SKM-1 (cell line): Measurements from ENCODE around the gene STK32C.

Source experiments
- DNase-seq: peaks from one replicate; lab custom pipeline; 2025; ENCODE audit not compliant: unreplicated experiment; lab: John Stamatoyannopoulos, UW

STK32C gene

GRCh38 chr10:132202070-132202970, 105.4 kb downstream of the STK32C start:
- DNase-seq: no peak

GRCh38 chr10:132201111-132201969, 106.4 kb downstream of the STK32C start:
- no peak for DNase-seq

- no peak for DNase-seq
Observed at GRCh38 chr10:132200344-132201110, 107.2 kb downstream of the STK32C start.

- no peak for DNase-seq
Observed at GRCh38 chr10:132199854-132200311, 107.9 kb downstream of the STK32C start.

DNA sequence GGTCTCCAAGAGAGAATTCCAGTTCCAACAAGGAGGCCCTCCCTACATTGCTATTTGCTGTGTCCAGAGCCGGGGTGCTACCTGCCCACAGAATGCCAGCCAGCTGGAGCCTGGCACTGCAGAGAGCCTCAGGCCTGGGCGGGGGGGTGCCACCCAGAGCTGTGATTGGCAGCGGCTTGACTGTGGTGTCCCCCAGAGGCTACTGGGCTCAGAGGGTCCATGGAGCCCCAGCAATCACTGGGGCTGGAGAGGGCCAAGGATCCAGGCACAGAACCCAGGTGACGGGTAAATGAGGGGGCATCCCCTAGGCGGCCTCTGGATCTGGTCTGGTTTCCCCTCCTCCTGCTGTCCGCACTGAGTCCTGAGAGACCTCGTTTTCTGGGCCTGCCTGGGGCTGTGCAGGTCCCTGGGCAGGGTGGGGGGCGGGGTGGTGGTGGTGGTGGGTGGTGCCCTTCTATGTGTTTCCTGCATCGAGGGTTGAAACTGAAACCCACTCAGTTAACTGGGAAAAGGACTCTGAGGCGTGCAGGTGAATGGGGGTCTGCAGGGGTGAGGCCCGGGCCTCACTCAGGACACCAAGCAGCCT, 108.4 kb downstream of the STK32C start:
- DNase-seq: no peak

DNA sequence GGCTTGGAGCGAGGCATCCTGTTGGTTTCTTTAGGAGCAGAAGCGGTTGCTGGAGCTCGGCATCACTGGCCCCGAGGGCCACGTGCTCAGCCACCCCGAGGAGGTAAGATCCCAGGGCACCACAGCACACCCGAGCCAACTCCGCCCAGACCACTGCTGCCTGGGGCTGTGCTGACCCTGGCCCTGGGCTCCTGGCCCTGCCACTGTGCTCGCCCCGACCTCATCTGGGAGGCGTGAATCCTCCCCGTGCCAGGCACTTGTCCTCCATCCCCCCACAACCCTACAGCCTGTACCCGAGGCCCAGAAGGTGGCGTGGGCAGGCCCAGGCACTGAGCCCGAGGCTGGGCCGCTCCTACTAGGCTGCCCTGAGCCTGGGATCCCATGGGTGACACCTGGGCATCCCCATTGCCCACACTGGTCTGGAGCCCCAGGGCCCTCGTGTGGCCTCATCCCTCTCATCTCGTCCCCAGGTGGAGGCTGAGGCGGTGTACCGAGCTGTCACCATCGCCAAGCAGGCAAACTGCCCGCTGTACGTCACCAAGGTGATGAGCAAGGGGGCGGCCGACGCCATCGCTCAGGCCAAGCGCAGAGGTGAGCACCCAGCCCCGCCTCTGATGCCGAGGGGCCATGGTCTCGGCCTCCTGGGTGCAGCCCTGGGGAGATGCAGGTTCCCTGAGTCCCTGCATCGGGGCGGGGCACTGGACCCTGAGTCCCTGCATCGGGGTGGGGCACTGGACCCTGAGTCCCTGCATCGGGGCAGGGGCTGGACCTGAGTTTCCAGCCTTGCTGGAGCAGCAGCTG, 109.2 kb downstream of the STK32C start:
- no peak for DNase-seq

DNA sequence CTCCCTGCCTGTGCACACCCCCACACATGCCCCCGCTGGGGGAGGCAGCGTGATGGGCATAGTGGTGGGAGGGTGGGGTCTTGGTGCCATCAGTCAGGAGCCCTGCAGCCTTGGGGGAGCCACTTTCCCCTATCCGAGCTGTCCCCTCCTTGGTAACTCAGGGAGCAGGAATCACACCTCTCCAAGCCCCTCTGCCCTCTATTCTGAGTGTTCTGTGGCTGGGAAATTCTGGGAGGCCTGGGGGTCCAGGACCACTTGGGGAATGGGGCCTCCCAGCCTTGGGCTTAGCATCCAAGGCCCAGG, 109.7 kb downstream of the STK32C start:
- no peak for DNase-seq

- DNase-seq: no peak
Observed at GRCh38 chr10:132197271-132198067, 110.3 kb downstream of the STK32C start.

GRCh38 chr10:132196178-132197113, 111.3 kb downstream of the STK32C start:
- no peak for DNase-seq

- no peak for DNase-seq
Observed at GRCh38 chr10:132195366-132196075, 112.2 kb downstream of the STK32C start.

- DNase-seq: no peak
Observed at GRCh38 chr10:132194726-132195125, 113.0 kb downstream of the STK32C start.

- DNase-seq: no peak
Observed at GRCh38 chr10:132193907-132194552, 113.7 kb downstream of the STK32C start.

GRCh38 chr10:132192991-132193665, 114.6 kb downstream of the STK32C start:
- DNase-seq: no peak

- no peak for DNase-seq
Observed at GRCh38 chr10:132192076-132192975, 115.4 kb downstream of the STK32C start.

DNA sequence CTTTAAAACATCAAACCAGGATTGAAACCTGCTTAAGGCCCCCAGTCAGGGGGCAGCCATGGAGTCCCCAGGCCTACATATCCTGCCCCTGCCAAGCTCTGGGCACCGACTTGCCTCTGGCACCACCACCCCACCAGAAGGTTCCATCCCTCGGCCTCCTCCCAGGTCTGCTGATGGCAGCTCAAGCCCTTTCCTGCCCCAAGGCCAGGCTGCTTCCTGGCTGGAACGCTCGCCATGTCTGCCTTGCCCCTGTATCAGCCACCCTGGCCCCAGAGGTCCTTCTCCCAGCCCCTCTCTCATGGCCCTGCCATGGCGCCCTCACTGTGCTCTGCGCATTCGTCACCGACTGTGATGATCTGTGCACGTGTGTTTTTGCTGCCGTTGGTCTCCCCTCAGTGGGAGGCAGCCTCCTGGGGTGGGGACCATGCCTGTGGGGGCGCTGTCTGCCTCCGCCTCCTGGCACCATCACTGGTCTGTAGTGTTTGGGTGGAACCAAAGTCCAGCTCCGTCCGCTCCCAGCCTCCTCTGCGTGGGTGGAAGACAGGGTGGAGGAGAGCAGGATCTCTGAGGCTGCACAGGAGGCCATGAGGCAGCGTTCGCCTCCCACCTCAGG, 117.8 kb downstream of the STK32C start:
- no peak for DNase-seq
